Muscle layer of duodenum (tissue), 2 donors: ENCODE measurements around the gene CUZD1.

Experiments used
- H3K27ac ChIP-seq: one replicate; pipeline ENCODE4 v1.7.0; 2013; ENCODE audit warnings: mild to moderate bottlenecking, low read length
- H3K27me3 ChIP-seq: one replicate; pipeline ENCODE4 v1.7.0; 2013; ENCODE audit warnings: low read depth, mild to moderate bottlenecking, control low read depth, low read length
- H3K36me3 ChIP-seq, 2 donors: one replicate each; pipeline ENCODE4 v1.7.0; 2013; ENCODE audit warnings: low read length in 2 of 2, control low read depth in 1 of 2, mild to moderate bottlenecking in 1 of 2; ENCODE audit not compliant: insufficient read depth in 2 of 2, control insufficient read depth in 1 of 2
- H3K4me1 ChIP-seq, 2 donors: one replicate each; pipeline ENCODE4 v1.7.0; 2013; ENCODE audit warnings: low read length in 2 of 2, mild to moderate bottlenecking in 2 of 2, control low read depth in 1 of 2, moderate library complexity in 1 of 2; ENCODE audit not compliant: insufficient read depth in 2 of 2, control insufficient read depth in 1 of 2
- H3K4me3 ChIP-seq, 2 donors: one replicate each; pipeline ENCODE4 v1.7.0; 2013; ENCODE audit warnings: low read length in 2 of 2, low read depth in 1 of 2, mild to moderate bottlenecking in 1 of 2
- H3K9me3 ChIP-seq, 2 donors: one replicate each; pipeline ENCODE4 v1.7.0; 2013; ENCODE audit warnings: low read length in 2 of 2, control low read depth in 1 of 2, mild to moderate bottlenecking in 1 of 2; ENCODE audit not compliant: control insufficient read depth in 1 of 2
- donor health status: healthy.

The CUZD1 gene

DNA sequence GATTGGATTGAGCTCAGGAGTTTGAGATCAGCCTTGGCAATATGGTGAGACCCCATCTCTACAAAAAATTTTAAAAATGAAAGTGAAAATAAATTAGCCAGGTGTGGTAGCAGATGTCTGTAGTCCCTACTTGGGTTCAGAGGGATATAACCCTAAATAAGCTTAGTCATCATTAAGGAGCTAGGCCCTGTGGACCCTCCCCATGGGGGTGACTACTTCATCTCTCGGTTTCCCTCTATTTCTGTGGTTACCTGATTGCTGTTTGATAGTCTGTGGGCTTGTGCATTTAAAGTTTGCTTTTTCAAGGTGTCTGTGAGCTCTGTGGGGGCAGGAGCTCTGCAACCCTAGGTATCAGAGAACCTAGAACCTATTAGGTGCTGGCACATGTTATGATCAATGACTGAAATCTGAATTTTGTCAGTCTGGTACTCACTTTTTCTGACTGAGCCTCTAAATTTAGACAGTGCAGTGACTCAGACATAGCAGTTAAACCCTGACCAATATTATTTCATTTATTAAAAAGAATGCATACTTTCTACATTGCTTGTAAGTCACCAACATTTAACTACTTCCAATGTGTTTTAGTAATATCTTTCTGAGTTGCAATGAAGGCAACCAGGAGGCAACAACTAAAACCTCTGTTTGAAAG is 8.1 kb upstream of the CUZD1 start:
- Histone ChIP-seq H3K27ac (no peak overlapping the region), H3K9me3 (peaks cover 0 to 3% of the 10 kb centered on the region in 2 donors), H3K27me3 (no peaks in the 10 kb centered on the region), H3K36me3 (peaks cover 0 to 21% of the 10 kb centered on the region in 2 donors), H3K4me1 (no peaks in the 10 kb centered on the region), H3K4me3 (no peak overlapping the region)

DNA sequence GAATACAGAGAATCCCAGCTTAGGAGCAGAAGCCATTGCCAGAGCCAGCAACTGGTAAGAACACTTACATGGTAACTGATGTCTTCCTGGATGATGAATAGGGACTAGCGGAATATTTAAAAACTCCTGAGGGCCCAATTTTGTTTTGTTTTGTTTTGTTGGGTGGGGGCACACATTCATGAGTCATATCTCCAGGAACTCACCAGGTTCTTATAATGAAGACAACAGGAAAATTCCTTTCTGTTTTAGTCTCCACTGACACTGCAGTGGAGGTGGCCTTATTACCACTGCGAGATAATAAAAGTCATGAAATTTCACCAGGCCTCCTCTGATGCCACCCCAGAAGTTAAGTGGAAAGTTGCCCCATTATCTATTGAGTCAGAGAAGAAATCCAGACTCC is 6.6 kb upstream of the CUZD1 start:
- Histone ChIP-seq H3K36me3 (peaks cover 0 to 21% of the 10 kb centered on the region in 2 donors), H3K27me3 (no peaks in the 10 kb centered on the region), H3K4me1 (no peaks in the 10 kb centered on the region), H3K27ac (no peak overlapping the region), H3K4me3 (no peak overlapping the region), H3K9me3 (peaks cover 0 to 3% of the 10 kb centered on the region in 2 donors)

DNA sequence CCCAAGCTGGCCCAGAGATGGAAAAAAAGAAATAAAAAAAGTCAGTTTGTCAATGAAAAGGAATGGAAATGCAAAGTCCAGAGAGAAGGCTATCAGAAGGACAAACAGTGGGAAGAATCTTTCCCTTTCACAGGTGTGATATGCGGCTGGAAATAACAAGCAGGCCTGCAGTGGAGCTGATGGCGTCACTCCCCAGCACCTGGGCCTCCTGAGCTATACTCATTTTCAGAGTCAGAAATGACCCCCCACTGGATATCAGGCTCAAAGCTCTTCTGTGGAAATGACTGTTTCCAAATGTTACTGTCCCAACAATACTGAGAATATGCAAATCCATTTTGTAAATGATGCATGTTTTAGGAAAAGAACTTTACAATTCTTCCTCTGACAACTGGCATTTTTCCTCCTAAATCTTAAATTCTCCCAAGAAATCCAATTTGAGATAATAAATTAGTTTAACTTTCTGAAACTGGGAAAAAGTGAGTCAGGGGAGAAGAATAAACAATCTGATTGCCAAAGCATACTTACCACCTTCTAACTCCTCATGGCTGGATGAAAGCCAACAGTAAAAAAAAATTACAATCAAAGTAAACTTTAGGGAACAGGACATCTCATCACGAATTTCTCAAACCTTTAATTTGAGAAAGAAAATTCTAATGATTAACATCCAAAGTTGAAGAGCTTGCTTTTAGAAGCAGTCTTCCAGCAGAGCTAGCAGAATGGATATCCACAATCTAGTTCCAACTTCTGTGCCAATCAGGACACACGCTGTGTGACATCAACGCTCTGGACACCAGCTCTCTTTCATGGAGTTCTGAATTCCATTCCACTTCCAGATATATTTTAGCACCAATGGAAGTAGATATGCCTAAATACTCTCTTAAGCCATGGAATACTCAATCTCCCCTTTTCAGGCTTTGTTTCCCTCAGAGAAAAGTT is 5.3 kb upstream of the CUZD1 start:
- H3K9me3 ChIP-seq: peaks cover 0 to 3% of the 10 kb centered on the region in 2 donors
- no peaks in the 10 kb centered on the region for H3K4me1 ChIP-seq
- no peaks in the 10 kb centered on the region for H3K27me3 ChIP-seq
- no peak overlapping the region for H3K4me3 ChIP-seq
- H3K27ac ChIP-seq: no peak overlapping the region
- peaks cover 0 to 21% of the 10 kb centered on the region in 2 donors for H3K36me3 ChIP-seq

GRCh38 chr10:122849900-122850605 is 4.4 kb upstream of the CUZD1 start:
- Histone ChIP-seq H3K27me3 (no peaks in the 10 kb centered on the region), H3K4me1 (no peaks in the 10 kb centered on the region), H3K27ac (no peak overlapping the region), H3K36me3 (peaks cover 0 to 21% of the 10 kb centered on the region in 2 donors), H3K4me3 (no peak overlapping the region), H3K9me3 (peaks cover 0 to 3% of the 10 kb centered on the region in 2 donors)

DNA sequence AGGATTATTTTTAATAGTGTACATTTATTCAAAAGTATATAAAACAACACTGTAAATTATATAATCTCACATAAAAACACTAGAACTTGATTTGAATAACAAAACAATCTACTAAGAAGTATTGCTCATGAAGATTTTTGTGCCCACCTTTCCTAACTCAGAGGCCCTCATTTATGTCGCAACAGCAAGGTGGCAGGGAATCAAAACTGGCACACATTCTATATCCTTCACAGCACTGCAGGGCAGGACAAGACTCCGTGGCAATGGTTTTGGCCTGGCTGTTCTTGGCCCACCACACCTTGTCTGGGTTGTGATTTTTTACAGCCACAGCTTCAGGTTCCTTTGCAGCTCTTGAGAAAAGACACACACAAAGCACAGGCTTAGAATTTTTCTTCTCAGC is 3.4 kb upstream of the CUZD1 start:
- Histone ChIP-seq H3K4me1 (no peaks in the 10 kb centered on the region), H3K36me3 (peaks cover 0 to 13% of the 10 kb centered on the region in 2 donors), H3K9me3 (peaks cover 0 to 3% of the 10 kb centered on the region in 2 donors), H3K4me3 (no peak overlapping the region), H3K27me3 (no peaks in the 10 kb centered on the region), H3K27ac (no peak overlapping the region)

- Histone ChIP-seq H3K4me1 (no peaks in the 10 kb centered on the region), H3K27ac (no peak overlapping the region), H3K36me3 (peaks cover 0 to 10% of the 10 kb centered on the region in 2 donors), H3K4me3 (no peak overlapping the region), H3K27me3 (no peaks in the 10 kb centered on the region), H3K9me3 (peaks cover 0 to 3% of the 10 kb centered on the region in 2 donors)
Measured at GRCh38 chr10:122847782-122848604, 2.3 kb upstream of the CUZD1 start.

DNA sequence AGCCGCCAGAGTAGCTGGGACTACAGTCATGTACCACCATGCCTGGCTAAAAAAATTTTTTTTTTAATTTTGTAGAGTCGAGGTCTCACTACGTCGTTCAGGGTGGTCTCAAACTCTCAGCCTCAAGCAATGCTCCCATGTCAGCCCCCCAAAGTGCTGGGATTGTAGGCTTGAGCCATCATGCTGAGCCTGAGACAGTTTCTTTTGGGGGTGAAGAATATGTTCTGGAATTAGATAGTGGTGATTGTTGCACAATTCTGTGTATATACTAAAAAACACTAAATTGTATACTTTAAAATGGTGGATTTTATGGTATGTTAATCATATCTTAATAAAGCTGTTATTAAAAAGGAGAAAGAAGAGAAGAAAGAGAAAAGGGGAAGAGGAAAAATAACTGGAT is 1.5 kb downstream of the CUZD1 start:
- H3K36me3 ChIP-seq: peaks cover 0 to 7% of the 10 kb centered on the region in 2 donors
- peaks cover 0 to 9% of the 10 kb centered on the region in 2 donors for H3K9me3 ChIP-seq
- no peaks in the 10 kb centered on the region for H3K27me3 ChIP-seq
- no peak overlapping the region for H3K27ac ChIP-seq
- H3K4me3 ChIP-seq: no peak overlapping the region
- H3K4me1 ChIP-seq: no peaks in the 10 kb centered on the region

GRCh38 chr10:122841569-122841968 is 4.1 kb downstream of the CUZD1 start:
- Histone ChIP-seq H3K4me3 (no peak overlapping the region), H3K9me3 (peaks cover 0 to 9% of the 10 kb centered on the region in 2 donors), H3K27ac (no peak overlapping the region), H3K27me3 (no peaks in the 10 kb centered on the region), H3K4me1 (no peaks in the 10 kb centered on the region), H3K36me3 (peaks cover 0 to 23% of the 10 kb centered on the region in 2 donors)

- no peak overlapping the region for H3K27ac ChIP-seq
- no peak overlapping the region for H3K4me3 ChIP-seq
- no peaks in the 10 kb centered on the region for H3K27me3 ChIP-seq
- H3K4me1 ChIP-seq: no peaks in the 10 kb centered on the region
- peaks cover 0 to 30% of the 10 kb centered on the region in 2 donors for H3K36me3 ChIP-seq
- H3K9me3 ChIP-seq: peaks cover 0 to 9% of the 10 kb centered on the region in 2 donors
Measured at GRCh38 chr10:122839505-122839904, 6.2 kb downstream of the CUZD1 start.

DNA sequence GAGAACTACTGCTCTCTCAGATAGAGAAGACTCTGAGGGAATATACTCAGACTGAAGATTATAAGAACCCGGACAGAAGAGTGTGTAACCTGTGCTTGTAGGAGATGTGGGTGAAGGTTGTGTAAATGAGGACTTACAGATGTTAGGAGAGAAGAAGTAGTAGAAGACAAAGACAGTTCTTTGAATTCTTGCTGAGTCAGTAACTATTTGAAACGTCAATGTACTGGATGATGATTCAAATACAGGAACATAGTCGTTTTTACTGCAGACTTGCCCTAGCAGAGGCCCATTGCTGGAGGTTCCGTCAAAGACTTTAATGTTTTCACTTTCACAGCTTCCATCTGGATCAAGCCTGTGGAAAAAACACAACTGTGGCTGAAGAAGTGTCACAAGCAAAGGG is 6.8 kb downstream of the CUZD1 start:
- Histone ChIP-seq H3K4me3 (no peak overlapping the region), H3K27me3 (no peaks in the 10 kb centered on the region), H3K27ac (no peak overlapping the region), H3K9me3 (peaks cover 0 to 9% of the 10 kb centered on the region in 2 donors), H3K36me3 (peaks cover 0 to 30% of the 10 kb centered on the region in 2 donors), H3K4me1 (no peaks in the 10 kb centered on the region)
